Measurements from ENCODE around the gene NINL. TPM values are rescaled to one million over a fixed set of nuclear protein-coding genes. Genes with fewer than 3 reads are reported as not detected.

Gene NINL
- total RNA-seq, 1 donor from 2014 or later, result 1.4 TPM

- no peak for DNase-seq (ENCODE audit: low spot score)
- intact Hi-C loops (cut with DNase I), result no loop called here
These were observed 45.3 kb downstream of the NINL start for GRCh38 chr20:25539742-25540672.

DNA sequence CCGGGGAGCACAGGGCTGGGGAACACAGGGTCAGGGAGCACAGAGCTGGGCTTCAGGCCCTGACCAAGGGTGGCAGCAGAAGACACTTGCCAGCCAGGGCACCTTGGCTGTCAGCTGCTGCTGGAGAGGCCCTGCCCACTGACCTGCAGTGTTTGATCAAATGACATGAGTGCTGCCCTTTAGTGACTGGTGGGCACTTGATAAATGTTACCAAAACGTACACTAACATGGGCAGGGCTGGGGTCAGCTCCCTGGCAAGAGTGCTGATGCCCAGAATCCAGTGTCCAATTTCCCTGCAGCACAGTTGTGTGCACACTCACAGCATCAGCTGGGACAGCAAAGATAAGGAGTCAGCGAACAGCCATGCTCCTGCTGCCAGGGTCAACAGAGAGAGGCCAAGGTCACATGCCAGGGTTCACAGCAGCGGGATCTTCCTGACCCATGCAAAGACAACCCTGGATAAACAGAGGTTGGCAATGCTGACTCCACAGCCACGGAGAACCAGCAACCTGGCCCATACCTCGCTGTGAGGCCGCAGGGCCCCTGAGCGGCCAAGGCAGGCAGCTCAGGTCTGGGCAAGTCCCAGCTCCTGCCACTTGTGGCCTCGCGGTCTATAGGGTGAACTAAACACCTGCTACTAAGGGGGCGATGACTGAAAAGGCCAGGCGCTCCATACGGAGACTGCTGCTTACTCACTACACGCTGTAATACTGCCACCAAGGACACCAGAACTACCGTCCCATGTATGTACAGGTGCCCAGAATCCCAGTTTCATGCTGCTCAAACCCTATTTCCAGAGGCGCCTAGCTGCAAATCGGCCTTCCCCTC, 46.3 kb downstream of the NINL start:
- DNase-seq (ENCODE audit: low spot score), result no peak
- intact Hi-C loops (cut with DNase I), result no loop called here

GRCh38 chr20:25537890-25538289, 47.4 kb downstream of the NINL start:
- intact Hi-C loops (cut with DNase I), result no loop called here
- no peak for DNase-seq (ENCODE audit: low spot score)

- DNase-seq (ENCODE audit: low spot score), result no peak
- intact Hi-C loops (cut with DNase I), result no loop called here
These were observed 49.6 kb downstream of the NINL start for GRCh38 chr20:25535762-25536161.

- DNase-seq (ENCODE audit: low spot score), result no peak
- intact Hi-C loops (cut with DNase I), result no loop called here
These were observed 50.5 kb downstream of the NINL start for GRCh38 chr20:25534845-25535244.

DNA sequence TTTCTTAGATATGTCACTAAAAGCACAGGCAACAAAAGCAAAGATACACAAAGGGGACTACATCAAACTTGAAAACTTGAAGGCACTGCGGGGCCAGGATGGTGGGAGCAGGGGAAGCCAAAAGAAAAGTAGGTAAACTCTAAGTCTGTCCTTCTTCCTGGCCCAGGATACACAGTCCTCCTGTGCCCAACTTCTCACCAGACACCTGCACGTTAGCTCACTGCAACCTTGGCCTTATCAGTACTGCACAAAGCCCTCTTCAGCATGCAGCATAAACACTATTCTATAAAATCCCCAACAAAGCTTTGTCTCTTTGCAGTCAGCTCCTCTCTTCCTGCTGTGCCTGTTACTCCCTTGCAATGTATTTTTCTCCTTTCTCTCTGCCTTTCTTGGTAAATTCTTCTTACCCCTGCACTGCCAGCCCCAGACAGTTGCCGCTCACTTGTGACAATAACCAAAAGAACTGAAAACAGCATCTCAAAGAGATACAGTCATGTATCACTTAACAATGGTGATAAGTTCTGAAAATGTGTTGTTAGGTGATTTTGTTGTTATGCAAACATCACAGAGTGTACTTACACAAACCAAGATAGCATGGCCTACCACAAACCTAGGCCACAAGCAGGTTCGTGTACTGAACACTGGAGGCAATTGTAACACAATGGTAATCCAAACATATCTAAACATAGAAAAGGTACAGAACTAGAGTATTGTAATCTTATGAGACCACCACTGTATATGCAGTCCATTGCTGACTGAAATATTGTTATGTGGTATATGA, 51.2 kb downstream of the NINL start:
- intact Hi-C loops (cut with DNase I), result no loop called here
- no peak for DNase-seq (ENCODE audit: low spot score)

DNA sequence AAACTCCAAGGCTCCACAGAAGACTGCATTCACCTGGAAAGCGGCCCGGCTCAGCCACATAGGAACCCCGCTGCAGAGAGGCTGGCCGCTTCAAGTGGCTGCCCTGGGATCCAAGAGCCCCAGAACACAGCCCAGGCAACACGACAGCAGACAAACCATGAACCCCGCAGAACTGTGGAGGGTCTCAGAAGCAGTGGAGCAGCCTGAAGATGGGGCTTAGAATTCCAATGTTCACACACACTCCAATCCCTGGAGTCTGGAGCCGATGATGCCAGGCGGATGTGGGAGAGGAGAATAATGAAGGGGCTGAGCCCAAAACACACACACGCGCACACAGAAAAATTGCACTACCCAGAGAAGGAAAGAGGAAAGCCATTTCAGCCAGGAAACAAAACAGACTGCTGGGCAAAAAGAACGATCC, 52.4 kb downstream of the NINL start:
- no peak for DNase-seq (ENCODE audit: low spot score)
- intact Hi-C loops (cut with DNase I), result no loop called here

- intact Hi-C loops (cut with DNase I), result no loop called here
- no peak for DNase-seq (ENCODE audit: low spot score)
These were observed 53.1 kb downstream of the NINL start for GRCh38 chr20:25532015-25532751.

DNA sequence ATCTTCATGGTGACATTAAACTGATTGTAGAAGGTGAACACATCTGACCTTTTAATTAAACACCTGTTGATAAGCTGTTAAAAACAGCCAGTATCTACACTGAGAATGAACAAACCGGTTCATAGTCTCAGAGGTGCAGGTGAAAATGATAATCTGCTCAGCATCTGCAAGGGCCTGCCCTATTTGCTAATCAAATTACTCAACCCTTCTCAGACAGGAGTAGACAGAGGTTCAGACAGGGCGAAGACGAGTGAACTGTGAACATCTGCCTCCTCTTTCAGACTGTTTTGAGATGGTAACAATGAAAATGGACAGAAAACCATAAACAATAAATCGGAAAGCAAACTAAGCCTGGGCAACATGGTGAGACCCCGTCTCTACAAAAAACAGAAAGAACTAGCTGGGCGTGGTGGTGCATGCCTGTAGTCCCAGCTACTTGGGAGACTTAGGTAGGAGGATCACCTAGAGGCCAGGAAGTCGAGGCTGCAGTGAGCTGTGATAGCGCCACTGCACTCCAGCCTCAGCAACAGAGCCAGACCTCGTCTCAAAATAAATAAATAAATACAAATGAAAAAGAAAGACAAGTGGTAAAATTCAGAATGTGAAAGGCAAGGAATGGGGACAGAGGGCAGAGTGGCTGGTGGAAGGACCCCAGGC, 55.9 kb downstream of the NINL start:
- no peak for DNase-seq (ENCODE audit: low spot score)
- intact Hi-C loops (cut with DNase I), result no loop called here

- DNase-seq (ENCODE audit: low spot score), result no peak
- intact Hi-C loops (cut with DNase I), result no loop called here
These were observed 57.4 kb downstream of the NINL start for GRCh38 chr20:25527949-25528348.

DNA sequence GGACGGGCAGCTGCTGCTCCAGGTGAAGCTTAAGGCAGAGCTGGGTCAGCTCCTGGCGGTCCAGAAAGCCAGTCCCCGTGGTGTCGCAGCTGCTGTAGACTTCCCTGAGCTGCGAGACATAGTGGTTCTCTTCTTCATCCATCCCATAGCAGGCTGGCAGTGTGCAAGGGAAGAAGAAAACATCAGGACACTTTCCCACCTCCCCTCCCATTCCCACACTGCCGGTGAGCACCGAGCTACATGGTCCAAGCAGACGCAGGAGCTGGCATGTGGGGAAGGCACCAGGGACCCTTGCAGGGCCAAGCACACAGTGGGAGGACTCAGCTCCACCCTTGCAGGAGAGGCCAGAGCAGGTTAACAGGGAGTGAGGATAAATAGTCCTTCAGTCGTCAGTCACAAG, 58.9 kb downstream of the NINL start:
- intact Hi-C loops (cut with DNase I), result no loop called here
- DNase-seq (ENCODE audit: low spot score), result peak; percentile 63

DNA sequence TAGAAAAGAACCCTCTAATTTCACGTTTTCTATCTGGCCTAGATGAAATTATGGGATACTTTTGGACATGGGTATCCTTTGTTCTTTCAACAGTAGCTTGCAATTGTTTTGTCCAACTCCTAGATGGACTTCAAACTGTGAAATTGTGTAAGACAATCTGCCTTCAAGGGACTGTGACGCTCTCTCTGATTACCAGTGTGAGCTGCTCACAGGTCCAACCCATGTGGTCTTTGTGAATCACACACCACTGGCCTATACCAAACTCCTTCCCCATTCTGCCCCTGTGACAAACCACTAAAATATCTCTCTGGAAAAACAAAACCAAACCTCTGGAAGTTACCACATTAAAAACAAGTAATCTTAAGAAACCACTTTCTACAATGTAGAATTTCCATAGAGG, 59.5 kb downstream of the NINL start:
- DNase-seq (ENCODE audit: low spot score), result no peak
- intact Hi-C loops (cut with DNase I), result no loop called here

DNA sequence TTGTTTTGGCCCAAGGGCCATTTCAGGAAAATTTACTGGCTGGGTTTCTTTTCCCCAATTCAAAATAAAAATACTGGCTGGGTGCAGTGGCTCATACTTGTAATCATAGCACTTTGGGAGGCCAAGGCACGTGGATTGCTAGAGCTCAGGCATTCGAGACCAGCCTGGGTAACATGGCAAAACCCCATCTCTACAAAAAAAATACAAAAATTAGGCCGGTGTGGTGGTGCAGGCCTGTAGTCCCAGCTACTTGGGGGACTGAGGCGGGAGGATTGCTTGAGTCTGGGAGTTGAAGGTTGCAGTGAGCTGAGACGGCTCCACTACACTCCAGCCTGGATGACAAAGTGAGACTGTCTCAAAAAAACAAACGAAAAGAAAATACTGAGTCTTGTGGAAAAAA, 60.0 kb downstream of the NINL start:
- intact Hi-C loops (cut with DNase I), result no loop called here
- peak; percentile 44 for DNase-seq (ENCODE audit: low spot score)

DNA sequence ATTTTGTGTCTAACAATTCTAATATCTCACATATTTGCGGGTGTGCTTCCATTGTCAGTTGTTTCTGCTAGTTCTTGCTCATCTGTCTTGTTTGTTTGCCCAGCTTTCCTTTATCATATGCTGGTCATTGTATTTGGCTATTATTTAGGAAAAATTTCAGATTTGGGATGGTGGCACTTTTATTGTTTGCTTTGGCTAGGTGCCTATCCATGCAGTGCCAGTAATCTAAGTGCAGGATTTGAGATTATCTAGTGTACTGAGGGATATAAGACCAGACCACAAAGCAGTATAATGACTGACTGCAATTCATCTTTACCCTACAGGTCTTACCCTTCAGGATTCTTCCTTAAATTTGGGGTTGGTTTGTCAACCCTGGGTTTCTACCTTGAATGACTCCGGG, 63.9 kb downstream of the NINL start:
- no peak for DNase-seq (ENCODE audit: low spot score)
- intact Hi-C loops (cut with DNase I), result no loop called here

DNA sequence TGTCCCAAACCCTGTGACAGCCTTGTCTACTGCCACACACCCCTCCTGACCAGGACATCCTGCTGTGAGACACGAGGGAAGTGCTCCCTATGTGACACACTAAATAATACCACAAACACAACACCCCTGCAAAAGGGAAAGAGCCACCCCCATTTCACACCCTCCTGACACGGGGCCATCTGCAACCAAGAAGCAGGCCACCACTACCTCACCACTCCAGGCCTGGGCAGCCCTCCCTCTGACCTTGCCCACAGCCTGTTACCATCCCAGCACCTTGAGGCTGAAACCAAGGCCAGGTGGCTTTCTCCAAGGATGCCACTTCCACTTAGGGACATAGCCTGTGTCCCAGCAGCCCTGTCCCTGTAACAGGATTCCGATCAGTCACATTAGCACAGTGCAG, 68.2 kb downstream of the NINL start:
- peak; percentile 53 for DNase-seq (ENCODE audit: low spot score)
- intact Hi-C loops (cut with DNase I), result no loop called here

DNA sequence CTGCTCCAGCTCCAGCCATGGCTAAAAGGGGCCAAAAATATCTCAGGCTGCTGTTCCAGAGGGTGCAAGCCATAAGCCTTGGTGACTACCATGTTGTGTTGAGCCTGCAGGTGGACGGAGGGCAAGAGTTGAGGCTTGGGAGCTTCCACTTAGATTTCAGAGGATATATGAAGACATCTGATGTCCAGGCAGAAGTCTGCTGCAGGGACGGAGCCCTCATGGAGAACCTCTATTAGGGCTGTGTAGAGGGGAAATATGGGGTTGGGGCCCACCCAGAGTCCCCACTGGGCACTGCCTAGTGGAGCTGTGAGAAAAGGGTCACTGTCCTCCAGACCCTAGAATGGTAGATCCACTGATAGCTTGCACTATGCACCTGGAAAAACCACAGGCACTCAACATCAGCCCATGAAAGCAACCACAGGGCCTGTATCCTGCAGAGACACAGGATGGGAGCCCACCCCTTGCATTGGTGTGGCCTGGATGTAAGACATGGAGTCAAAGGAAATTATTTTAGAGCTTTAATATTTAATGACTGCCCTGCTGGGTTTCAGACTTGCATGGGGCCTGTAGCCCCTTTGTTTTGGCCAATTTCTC, 70.5 kb downstream of the NINL start:
- peak; percentile 26 for DNase-seq (ENCODE audit: low spot score)
- intact Hi-C loops (cut with DNase I), result no loop called here

GRCh38 chr20:25514195-25514594, 71.1 kb downstream of the NINL start:
- intact Hi-C loops (cut with DNase I), result no loop called here
- peak; percentile 29 for DNase-seq (ENCODE audit: low spot score)

DNA sequence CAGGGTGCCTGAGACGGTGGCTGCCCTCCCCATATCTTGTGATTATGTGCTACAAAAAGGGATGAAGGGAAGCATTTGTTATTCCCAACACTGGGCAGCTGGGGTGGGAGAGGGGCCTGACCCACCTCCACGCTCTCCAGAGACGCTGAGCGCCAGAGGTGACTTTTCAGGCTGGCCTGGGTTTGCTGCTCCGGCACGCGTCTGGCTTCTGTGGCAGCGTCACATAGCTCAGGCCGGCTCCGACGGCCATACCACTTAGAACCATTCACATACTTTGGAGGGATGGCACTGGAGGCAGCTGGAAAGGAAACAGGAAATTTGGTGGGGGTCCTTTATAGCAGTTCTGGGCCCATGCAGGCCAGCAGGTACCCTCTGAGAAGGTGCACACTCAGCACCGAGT, 72.6 kb downstream of the NINL start:
- peak; percentile 43 for DNase-seq (ENCODE audit: low spot score)
- intact Hi-C loops (cut with DNase I), result no loop called here
